Caco-2 (cell line): ENCODE data around the gene SEPTIN8. TPM values are rescaled to one million over a fixed set of nuclear protein-coding genes. Genes with fewer than 3 reads are reported as not detected.

Experiments
- BruUV-seq: library from RNA; stranded (reverse); fragments of 400-500 nt; replicated peaks from 2 replicates; lab custom pipeline; 2021; lab: Mats Ljungman, UMichigan
- CTCF ChIA-PET: fragments of 300-600 bp; sonication (Branson Sonifier 250); formaldehyde crosslinking; loops from one replicate; lab custom pipeline; 2022; ENCODE audit warnings: antibody characterized with exemption; lab: Charles Lee
- POLR2A ChIA-PET: fragments of 300-600 bp; sonication (Branson Sonifier 250); formaldehyde crosslinking; loops from one replicate; lab custom pipeline; 2022; ENCODE audit warnings: antibody characterized with exemption; lab: Charles Lee
- DNase-seq, 2 experiments: peaks; one replicate each; pipeline versions ENCODE4 v3.0.0 to v3.0.0-alpha.2; 2020 to 2022
- H3K27me3 ChIP-seq: replicated peaks from 2 replicates; pipeline ENCODE4 v1.6.0; 2011; ENCODE audit warnings: low read length; ENCODE audit not compliant: control insufficient read depth, insufficient read depth
- H3K36me3 ChIP-seq: 2 replicates; pipeline ENCODE4 v1.5.1; 2011; ENCODE audit warnings: low read length; ENCODE audit not compliant: control insufficient read depth, insufficient read depth
- H3K4me1 ChIP-seq: fragments of 250-450 bp; sonication (Bioruptor Pico); 2 replicates; pipeline ENCODE4 v1.5.1; 2020; ENCODE audit warnings: mild to moderate bottlenecking
- H3K4me3 ChIP-seq: 2 replicates; pipeline ENCODE4 v1.5.1; 2011; ENCODE audit warnings: low read depth, mild to moderate bottlenecking, control low read depth, low read length
- H3K9me3 ChIP-seq: fragments of 250-450 bp; sonication (Bioruptor Pico); 2 replicates; pipeline ENCODE4 v1.5.1; 2020; ENCODE audit warnings: mild to moderate bottlenecking, moderate library complexity
- H3K27ac Mint-ChIP-seq: one replicate; pipeline ENCODE4 v1.8.0; 2022; ENCODE audit warnings: mixed read lengths; ENCODE audit not compliant: unreplicated experiment
- H3K27me3 Mint-ChIP-seq: one replicate; pipeline ENCODE4 v1.8.0; 2022; ENCODE audit warnings: mixed read lengths; ENCODE audit not compliant: insufficient read depth, unreplicated experiment
- H3K36me3 Mint-ChIP-seq: one replicate; pipeline ENCODE4 v1.8.0; 2022; ENCODE audit warnings: mild to moderate bottlenecking, mixed read lengths; ENCODE audit not compliant: insufficient read depth, unreplicated experiment
- H3K4me1 Mint-ChIP-seq: one replicate; pipeline ENCODE4 v1.8.0; 2022; ENCODE audit warnings: low read depth, mixed read lengths; ENCODE audit not compliant: unreplicated experiment
- H3K4me3 Mint-ChIP-seq: one replicate; pipeline ENCODE4 v1.8.0; 2022; ENCODE audit warnings: mild to moderate bottlenecking, moderate library complexity, mixed read lengths; ENCODE audit not compliant: unreplicated experiment
- H3K9me3 Mint-ChIP-seq: one replicate; pipeline ENCODE4 v1.8.0; 2022; ENCODE audit warnings: mixed read lengths; ENCODE audit not compliant: unreplicated experiment
- intact Hi-C: fragments of 100-400 bp; cut with micrococcal nuclease; formaldehyde crosslinking; loops from one replicate; pipeline ENCODE4 v1.10.0; 2022; ENCODE audit not compliant: unreplicated experiment
- total RNA-seq: library from RNA; stranded (reverse); gene quantifications from 2 replicates; pipeline ENCODE4 v1.2.3, GENCODE V29; 2022
- TF ChIP-seq, protein P1 (sequence below), 2 experiments: fragments of 200-600 bp in 1 of 2; IDR thresholded peaks; 1 replicate in 1 of 2; 2 replicates in 1 of 2; pipeline versions ENCODE4 v1.5.1 to v1.8.0; 2011 to 2022; ENCODE audit warnings: antibody characterized with exemption in 1 of 2, control low read depth in 1 of 2, inconsistent platforms in 1 of 2, low read depth in 1 of 2, low read length in 1 of 2, mild to moderate bottlenecking in 1 of 2, moderate library complexity in 1 of 2; ENCODE audit not compliant: insufficient read depth in 1 of 2, severe bottlenecking in 1 of 2, unreplicated experiment in 1 of 2

Gene SEPTIN8
- total RNA-seq, 1 experiment from 2014 or later: 60.7 TPM

DNA sequence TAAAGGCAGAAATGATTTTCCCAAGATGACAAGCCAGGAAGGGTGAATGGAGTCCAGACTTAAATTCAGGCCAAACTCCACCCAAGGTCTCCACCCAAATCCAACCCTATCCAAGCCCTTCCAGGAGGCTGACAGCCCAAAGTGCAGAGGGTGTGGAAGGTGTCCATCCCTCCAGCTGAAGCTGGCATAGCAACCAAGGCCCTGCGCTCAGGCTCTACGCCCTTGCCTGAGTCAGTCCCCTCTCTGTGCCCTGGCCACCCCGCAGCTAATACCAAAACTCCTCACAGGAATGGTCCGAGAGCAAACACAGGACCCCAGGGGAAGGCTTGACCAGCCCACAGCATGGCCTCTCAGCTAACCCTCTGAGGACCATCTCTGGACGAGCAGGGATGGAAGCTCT is 2.1 kb downstream of the SEPTIN8 start:
- POLR2A ChIA-PET: no interaction called here

GRCh38 chr5:132774406-132774805 is 2.6 kb downstream of the SEPTIN8 start:
- H3K27ac Mint-ChIP-seq: no peak overlapping the region
- POLR2A ChIA-PET: no interaction called here
- peaks cover 43% of the 10 kb centered on the region for H3K4me1 ChIP-seq

More for the DNA sequence above, 2.1 kb downstream of the SEPTIN8 start:
- intact Hi-C loops: no loop called here
- Mint-ChIP-seq H3K4me3 (no peak overlapping the region), H3K4me1 (peaks cover 26% of the 10 kb centered on the region), H3K36me3 (peaks cover 5% of the 10 kb centered on the region), H3K9me3 (no peaks in the 10 kb centered on the region), H3K27ac (no peak overlapping the region), H3K27me3 (no peaks in the 10 kb centered on the region)
- CTCF ChIA-PET: interaction anchor here (2.7 kb wide), 1 partner anchor 20 kb away, joined by 9 read pairs; no protein-coding TSS in a partner anchor
- TF ChIP-seq, protein P1, sequence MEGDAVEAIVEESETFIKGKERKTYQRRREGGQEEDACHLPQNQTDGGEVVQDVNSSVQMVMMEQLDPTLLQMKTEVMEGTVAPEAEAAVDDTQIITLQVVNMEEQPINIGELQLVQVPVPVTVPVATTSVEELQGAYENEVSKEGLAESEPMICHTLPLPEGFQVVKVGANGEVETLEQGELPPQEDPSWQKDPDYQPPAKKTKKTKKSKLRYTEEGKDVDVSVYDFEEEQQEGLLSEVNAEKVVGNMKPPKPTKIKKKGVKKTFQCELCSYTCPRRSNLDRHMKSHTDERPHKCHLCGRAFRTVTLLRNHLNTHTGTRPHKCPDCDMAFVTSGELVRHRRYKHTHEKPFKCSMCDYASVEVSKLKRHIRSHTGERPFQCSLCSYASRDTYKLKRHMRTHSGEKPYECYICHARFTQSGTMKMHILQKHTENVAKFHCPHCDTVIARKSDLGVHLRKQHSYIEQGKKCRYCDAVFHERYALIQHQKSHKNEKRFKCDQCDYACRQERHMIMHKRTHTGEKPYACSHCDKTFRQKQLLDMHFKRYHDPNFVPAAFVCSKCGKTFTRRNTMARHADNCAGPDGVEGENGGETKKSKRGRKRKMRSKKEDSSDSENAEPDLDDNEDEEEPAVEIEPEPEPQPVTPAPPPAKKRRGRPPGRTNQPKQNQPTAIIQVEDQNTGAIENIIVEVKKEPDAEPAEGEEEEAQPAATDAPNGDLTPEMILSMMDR (IDR thresholded peaks at IDR 0.05; ENCODE audit: insufficient read depth in 1 of 2, low read depth in 1 of 2, low read length in 1 of 2, severe bottlenecking in 1 of 2, unreplicated experiment in 1 of 2): no peak
- no peaks in the 10 kb centered on the region for H3K27me3 ChIP-seq
- BruUV-seq: no TSS peak
- H3K4me3 ChIP-seq: no peak overlapping the region
- peaks cover 43% of the 10 kb centered on the region for H3K4me1 ChIP-seq
- no peaks in the 10 kb centered on the region for H3K9me3 ChIP-seq
- no peaks in the 10 kb centered on the region for H3K36me3 ChIP-seq
- DNase-seq: no peak

DNA sequence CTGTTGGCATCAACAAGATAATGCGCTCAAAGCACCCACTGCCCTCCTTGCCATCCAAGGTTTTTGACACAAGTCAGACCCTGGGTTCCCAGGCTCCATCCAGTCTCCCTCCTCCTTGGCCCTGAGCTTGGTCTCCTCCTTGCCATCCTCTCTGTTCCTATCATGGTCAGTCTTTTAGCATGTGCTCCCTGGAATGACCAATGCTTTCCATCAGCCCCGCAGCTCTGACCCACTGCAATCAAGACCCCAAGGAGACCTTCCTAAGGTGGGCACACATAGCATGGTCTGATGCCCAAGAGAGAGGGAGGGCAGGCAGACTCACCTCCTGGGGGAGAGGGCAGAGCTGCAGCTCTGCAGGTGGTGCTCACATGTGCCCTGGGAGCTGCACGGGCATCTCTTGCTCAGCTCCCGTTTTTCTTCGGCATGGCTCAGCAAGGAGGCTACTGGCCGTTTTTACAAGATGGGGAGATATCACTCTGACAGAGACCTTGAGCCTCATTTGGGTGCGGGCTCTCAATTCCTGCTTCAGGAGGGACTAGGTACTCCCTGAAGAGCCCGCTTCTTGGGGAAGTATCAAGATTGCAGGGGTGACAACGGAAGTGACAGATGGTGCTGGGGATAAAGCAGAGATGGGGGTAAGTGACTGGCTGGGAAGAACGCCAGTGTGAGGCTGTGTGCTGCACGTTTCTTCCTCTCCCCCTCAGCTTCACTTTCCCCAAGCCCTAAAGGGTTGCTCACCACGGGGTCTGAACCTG is 3.3 kb downstream of the SEPTIN8 start:
- H3K36me3 Mint-ChIP-seq: peaks cover 1% of the 10 kb centered on the region
- ChIA-PET CTCF (no interaction called here), POLR2A (no interaction called here)
- Histone ChIP-seq H3K4me1 (peaks cover 43% of the 10 kb centered on the region), H3K9me3 (no peaks in the 10 kb centered on the region), H3K36me3 (no peaks in the 10 kb centered on the region), H3K27me3 (no peaks in the 10 kb centered on the region), H3K4me3 (no peak overlapping the region)
- no peak for DNase-seq
- H3K4me3 Mint-ChIP-seq: no peak overlapping the region
- H3K27ac Mint-ChIP-seq: no peak overlapping the region
- TF ChIP-seq, protein P1 (IDR thresholded peaks at IDR 0.05; ENCODE audit: insufficient read depth in 1 of 2, low read depth in 1 of 2, low read length in 1 of 2, severe bottlenecking in 1 of 2, unreplicated experiment in 1 of 2): no peak
- intact Hi-C loops: no loop called here
- H3K4me1 Mint-ChIP-seq: peaks cover 25% of the 10 kb centered on the region
- no peaks in the 10 kb centered on the region for H3K27me3 Mint-ChIP-seq
- H3K9me3 Mint-ChIP-seq: no peaks in the 10 kb centered on the region
- no TSS peak for BruUV-seq

More at GRCh38 chr5:132774406-132774805, 2.6 kb downstream of the SEPTIN8 start:
- no peak for DNase-seq
- H3K36me3 ChIP-seq: no peaks in the 10 kb centered on the region
- H3K9me3 ChIP-seq: no peaks in the 10 kb centered on the region
- peaks cover 5% of the 10 kb centered on the region for H3K36me3 Mint-ChIP-seq
- intact Hi-C loops: no loop called here
- BruUV-seq: no TSS peak
- H3K9me3 Mint-ChIP-seq: no peaks in the 10 kb centered on the region
- peaks cover 26% of the 10 kb centered on the region for H3K4me1 Mint-ChIP-seq
- CTCF ChIA-PET: interaction anchor here (2.7 kb wide), 1 partner anchor 19 kb away, joined by 9 read pairs; no protein-coding TSS in a partner anchor
- TF ChIP-seq, protein P1 (IDR thresholded peaks at IDR 0.05; ENCODE audit: insufficient read depth in 1 of 2, low read depth in 1 of 2, low read length in 1 of 2, severe bottlenecking in 1 of 2, unreplicated experiment in 1 of 2): no peak
- H3K4me3 ChIP-seq: no peak overlapping the region
- no peaks in the 10 kb centered on the region for H3K27me3 Mint-ChIP-seq
- H3K4me3 Mint-ChIP-seq: no peak overlapping the region
- H3K27me3 ChIP-seq: no peaks in the 10 kb centered on the region
